GM18868 (cell line): Measurements from ENCODE around the gene SVOP.

Experiments
- ATAC-seq: cut with Tn5 transposase; IDR thresholded peaks from one replicate; pipeline ENCODE4 v1.9.1; 2021; ENCODE audit warnings: mild to moderate bottlenecking, moderate library complexity; ENCODE audit not compliant: unreplicated experiment

The SVOP gene

GRCh38 chr12:108980831-108981618 is 39.8 kb downstream of the SVOP start:
- ATAC-seq: no peak

- no peak for ATAC-seq
Measured at GRCh38 chr12:108977360-108977759, 43.5 kb downstream of the SVOP start.

GRCh38 chr12:108975024-108975593 is 45.8 kb downstream of the SVOP start:
- no peak for ATAC-seq

- ATAC-seq: no peak
Measured at GRCh38 chr12:108973629-108974152, 47.2 kb downstream of the SVOP start.

- ATAC-seq: no peak
Measured at GRCh38 chr12:108972358-108972757, 48.5 kb downstream of the SVOP start.

GRCh38 chr12:108969622-108970021 is 51.2 kb downstream of the SVOP start:
- no peak for ATAC-seq

GRCh38 chr12:108967869-108968540 is 52.9 kb downstream of the SVOP start:
- ATAC-seq: no peak

- ATAC-seq: no peak
Measured at GRCh38 chr12:108966378-108967151, 54.3 kb downstream of the SVOP start.

GRCh38 chr12:108965886-108966285 is 55.0 kb downstream of the SVOP start:
- no peak for ATAC-seq

- no peak for ATAC-seq
Measured at GRCh38 chr12:108964371-108965352, 56.2 kb downstream of the SVOP start.

- no peak for ATAC-seq
Measured at GRCh38 chr12:108962256-108962655, 58.6 kb downstream of the SVOP start.

GRCh38 chr12:108959748-108960655 is 60.9 kb downstream of the SVOP start:
- no peak for ATAC-seq

- ATAC-seq: no peak
Measured at GRCh38 chr12:108955225-108955835, 65.5 kb downstream of the SVOP start.

GRCh38 chr12:108950991-108951739 is 69.7 kb downstream of the SVOP start:
- ATAC-seq: no peak

- ATAC-seq: no peak
Measured at GRCh38 chr12:108949976-108950375, 70.9 kb downstream of the SVOP start.

GRCh38 chr12:108948367-108948766 is 72.5 kb downstream of the SVOP start:
- no peak for ATAC-seq

GRCh38 chr12:108947097-108947496 is 73.8 kb downstream of the SVOP start:
- ATAC-seq: no peak

- no peak for ATAC-seq
Measured at GRCh38 chr12:108940138-108940537, 80.7 kb downstream of the SVOP start.
